Dendritic cell treated with granulocyte-macrophage colony-stimulating factor and Interleukin-4, amounts not matched to agents 40 ng/mL and 50 ng/mL, for 4 days (primary cell): Measurements from ENCODE around the gene ASIC2.

Source experiments
- H3K27ac Mint-ChIP-seq: one replicate; pipeline ENCODE4 v1.8.0; 2022; ENCODE audit warnings: mild to moderate bottlenecking, mixed read lengths
- H3K27me3 Mint-ChIP-seq: one replicate; pipeline ENCODE4 v1.8.0; 2022; ENCODE audit warnings: mild to moderate bottlenecking, mixed read lengths
- H3K36me3 Mint-ChIP-seq: one replicate; pipeline ENCODE4 v1.8.0; 2022; ENCODE audit warnings: low read depth, mixed read lengths
- H3K4me1 Mint-ChIP-seq: one replicate; pipeline ENCODE4 v1.8.0; 2022; ENCODE audit warnings: low read depth, mixed read lengths
- H3K4me3 Mint-ChIP-seq: one replicate; pipeline ENCODE4 v1.8.0; 2022; ENCODE audit warnings: mild to moderate bottlenecking, moderate library complexity, mixed read lengths
- H3K9me3 Mint-ChIP-seq: one replicate; pipeline ENCODE4 v1.8.0; 2022; ENCODE audit warnings: mixed read lengths
- intact Hi-C: fragments of 100-400 bp; cut with micrococcal nuclease; formaldehyde crosslinking; loops from one replicate; pipeline ENCODE4 v1.15.0; 2022

ASIC2 gene

DNA sequence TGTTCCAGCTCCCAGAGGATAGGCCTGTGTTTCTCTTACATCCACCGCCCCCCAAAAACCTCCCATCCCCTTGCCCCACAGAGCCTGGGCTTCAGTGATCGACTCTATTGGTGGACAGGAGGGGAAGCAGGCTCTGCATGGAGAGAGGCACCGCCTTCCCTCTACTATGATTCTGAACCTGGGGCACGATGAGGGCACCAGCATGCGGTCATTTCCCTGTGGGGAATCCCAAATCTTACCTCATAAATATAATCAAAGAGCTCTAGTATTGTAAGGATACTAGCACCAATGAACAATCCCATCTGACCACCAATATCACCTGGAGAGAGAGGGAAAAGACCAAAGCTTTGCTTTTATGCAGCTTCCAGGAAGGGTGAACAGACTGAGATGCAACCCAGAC, 275.7 kb downstream of the ASIC2 start:
- Mint-ChIP-seq H3K36me3 (no peaks in the 10 kb centered on the region), H3K27ac (no peak overlapping the region), H3K27me3 (no peaks in the 10 kb centered on the region), H3K9me3 (no peaks in the 10 kb centered on the region), H3K4me3 (no peak overlapping the region), H3K4me1 (no peaks in the 10 kb centered on the region)
- intact Hi-C loops = no loop called here

DNA sequence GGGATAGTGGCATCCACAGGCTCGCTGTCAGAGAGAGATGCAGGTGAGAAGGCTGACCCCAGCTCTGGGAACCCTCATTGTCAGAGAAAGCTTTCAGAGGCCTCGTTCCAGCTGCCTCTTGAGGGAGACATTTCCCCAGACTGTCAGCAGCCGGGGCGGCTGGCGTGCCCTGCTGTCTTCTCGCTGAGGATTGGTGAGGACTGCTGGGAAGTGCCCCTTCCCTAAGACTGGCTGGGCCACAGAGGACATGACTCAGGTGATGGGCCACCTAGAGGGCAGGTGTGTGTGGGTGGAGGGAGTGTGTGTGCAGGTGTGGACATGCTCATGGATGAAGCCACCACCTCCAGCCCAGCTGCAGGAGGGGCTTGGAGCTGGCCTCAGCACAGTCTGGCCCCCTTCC, 276.2 kb downstream of the ASIC2 start:
- intact Hi-C loops = no loop called here
- no peaks in the 10 kb centered on the region for H3K4me1 Mint-ChIP-seq
- no peaks in the 10 kb centered on the region for H3K27me3 Mint-ChIP-seq
- H3K27ac Mint-ChIP-seq = no peak overlapping the region
- H3K4me3 Mint-ChIP-seq = no peak overlapping the region
- H3K36me3 Mint-ChIP-seq = no peaks in the 10 kb centered on the region
- H3K9me3 Mint-ChIP-seq = no peaks in the 10 kb centered on the region

DNA sequence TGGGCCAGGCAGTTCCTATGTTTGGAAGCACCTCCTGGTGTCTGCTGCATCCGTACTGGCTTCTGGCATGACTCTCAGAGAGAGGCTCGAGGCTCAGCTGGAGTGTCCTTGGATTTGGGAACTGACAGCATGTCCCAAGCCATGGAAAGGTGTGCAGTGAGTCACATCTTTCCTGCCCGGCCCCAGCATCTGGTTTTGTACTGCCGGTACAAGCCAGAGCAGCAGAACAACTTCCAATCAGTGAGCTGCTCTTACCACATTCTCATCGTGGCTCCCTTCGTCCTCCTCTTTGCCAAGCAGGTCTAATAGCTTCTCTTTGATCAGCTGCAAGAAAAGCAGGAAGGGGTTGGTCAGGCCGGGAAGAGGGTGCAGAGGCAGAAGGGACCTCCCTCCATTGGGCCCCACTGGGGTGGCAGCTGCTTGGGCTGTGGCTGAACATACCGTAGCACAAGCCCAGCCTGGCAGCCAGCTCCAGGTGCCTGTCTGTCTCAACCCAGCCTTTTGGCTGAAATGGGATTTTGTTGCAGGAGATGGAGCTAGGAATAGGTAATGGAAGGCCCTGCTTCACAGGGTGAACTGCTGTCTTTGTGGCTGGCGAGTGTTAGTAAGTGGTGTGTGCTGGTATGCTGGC, 277.3 kb downstream of the ASIC2 start:
- no peaks in the 10 kb centered on the region for H3K9me3 Mint-ChIP-seq
- H3K27me3 Mint-ChIP-seq = no peaks in the 10 kb centered on the region
- H3K36me3 Mint-ChIP-seq = no peaks in the 10 kb centered on the region
- intact Hi-C loops = no loop called here
- no peak overlapping the region for H3K27ac Mint-ChIP-seq
- no peak overlapping the region for H3K4me3 Mint-ChIP-seq
- H3K4me1 Mint-ChIP-seq = no peaks in the 10 kb centered on the region

DNA sequence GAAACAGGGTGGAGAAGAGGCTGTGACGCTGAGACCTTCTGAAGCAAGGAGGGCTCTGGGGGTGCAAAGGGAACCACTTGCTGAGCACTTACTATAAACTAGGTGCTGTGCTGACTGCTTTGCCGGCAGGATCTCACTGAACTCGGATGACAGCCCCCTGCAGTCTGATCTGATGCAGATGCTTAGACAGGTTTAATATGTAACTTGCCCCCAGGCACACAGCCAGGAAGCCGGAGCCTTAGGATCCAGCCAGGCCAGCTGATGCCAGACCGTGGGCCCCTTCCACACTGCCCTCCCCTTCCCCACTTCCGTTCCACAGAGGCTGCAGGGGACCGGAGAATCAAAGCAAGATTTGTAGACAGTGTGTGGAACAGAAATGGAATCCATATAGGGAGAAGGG, 278.3 kb downstream of the ASIC2 start:
- Mint-ChIP-seq H3K36me3 (no peaks in the 10 kb centered on the region), H3K9me3 (no peaks in the 10 kb centered on the region), H3K27me3 (no peaks in the 10 kb centered on the region), H3K4me1 (no peaks in the 10 kb centered on the region), H3K27ac (no peak overlapping the region), H3K4me3 (no peak overlapping the region)
- intact Hi-C loops = no loop called here

DNA sequence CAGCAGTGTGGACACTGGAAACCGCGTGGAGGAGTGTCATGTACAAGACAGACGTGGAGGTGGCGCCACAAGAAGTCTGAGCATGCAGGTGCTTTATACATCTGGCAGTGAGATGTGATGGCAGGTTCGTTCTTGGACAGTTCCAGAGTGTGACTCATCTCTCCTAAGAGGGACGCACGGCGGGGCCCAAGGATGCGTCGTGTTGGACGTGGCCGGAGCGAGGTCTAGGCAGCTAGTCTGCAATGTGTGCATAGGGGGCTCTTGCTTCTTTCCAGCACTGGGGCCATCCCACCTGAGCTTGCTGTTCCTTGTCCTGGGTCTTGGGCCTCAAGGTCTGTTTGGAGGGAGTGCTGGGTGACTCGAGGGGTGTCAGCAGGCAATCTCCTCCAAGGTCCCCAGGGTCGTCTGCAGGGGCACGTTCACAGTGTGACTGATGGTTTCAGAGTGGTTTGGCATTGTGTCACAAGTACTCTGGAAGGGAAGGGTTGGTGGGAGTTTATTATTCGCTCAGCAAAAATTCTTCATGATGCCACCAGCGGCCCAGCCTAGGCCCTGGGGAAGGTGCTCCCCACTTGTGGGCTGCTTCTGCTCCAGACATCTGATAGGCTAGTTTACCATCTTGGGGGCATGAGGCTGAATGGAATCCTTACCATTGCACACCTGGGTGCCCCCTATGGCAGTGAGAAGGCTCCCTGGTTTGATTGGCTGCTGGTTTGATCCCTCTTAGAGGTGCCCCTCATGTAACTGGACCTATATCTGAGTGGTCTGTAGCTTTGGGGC, 279.3 kb downstream of the ASIC2 start:
- H3K4me3 Mint-ChIP-seq = no peak overlapping the region

DNA sequence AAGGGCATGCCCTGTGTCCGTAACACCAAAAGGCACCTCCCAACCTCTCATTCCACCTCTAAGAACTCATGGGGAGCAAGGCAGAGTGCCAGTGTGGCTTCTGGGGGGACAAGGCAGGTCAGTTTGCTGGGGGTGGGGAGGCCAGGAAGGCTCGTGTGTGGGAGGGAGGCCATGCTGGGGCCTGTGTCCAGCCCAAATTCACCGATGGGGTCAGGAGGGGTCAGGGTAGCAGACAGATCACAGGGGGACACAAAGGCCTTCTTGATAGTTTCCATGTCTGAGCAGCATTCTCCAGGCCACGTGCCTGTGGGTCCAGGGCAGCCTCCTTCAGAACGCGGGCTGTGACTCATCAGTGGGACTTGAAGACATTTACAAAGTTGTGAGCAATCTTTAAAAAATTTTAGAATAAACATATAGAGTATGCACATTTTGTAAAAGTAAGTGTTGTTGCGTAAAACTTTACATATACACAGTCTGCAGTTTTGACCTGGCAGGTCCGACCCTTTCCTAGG, 280.5 kb downstream of the ASIC2 start:
- H3K36me3 Mint-ChIP-seq = no peaks in the 10 kb centered on the region
- no peak overlapping the region for H3K27ac Mint-ChIP-seq
- no peaks in the 10 kb centered on the region for H3K27me3 Mint-ChIP-seq
- no peaks in the 10 kb centered on the region for H3K4me1 Mint-ChIP-seq
- intact Hi-C loops = no loop called here
- H3K4me3 Mint-ChIP-seq = no peak overlapping the region
- H3K9me3 Mint-ChIP-seq = no peaks in the 10 kb centered on the region

More for the DNA sequence above, 279.3 kb downstream of the ASIC2 start:
- intact Hi-C loops = no loop called here
- no peak overlapping the region for H3K27ac Mint-ChIP-seq
- H3K27me3 Mint-ChIP-seq = no peaks in the 10 kb centered on the region
- no peaks in the 10 kb centered on the region for H3K36me3 Mint-ChIP-seq
- H3K4me1 Mint-ChIP-seq = no peaks in the 10 kb centered on the region
- no peaks in the 10 kb centered on the region for H3K9me3 Mint-ChIP-seq

DNA sequence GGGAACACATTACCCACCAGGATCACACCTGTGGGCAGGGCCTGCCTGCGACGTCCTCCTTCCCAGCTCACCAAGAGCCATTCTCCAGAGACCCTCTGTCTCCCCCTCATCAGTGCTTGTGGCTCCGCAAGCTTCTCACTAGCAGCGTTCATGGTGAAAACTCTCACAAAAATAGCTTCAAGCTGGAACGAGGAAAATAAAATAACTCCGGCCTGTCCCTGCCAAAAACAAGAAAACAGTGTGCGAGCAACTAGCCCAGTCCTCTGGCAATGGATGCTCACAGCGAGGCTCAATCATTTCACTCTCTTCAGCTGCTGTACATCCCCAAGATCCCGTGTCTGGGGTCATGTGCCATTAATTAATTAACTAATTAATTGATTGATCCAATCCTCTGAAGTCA, 283.5 kb downstream of the ASIC2 start:
- no peaks in the 10 kb centered on the region for H3K4me1 Mint-ChIP-seq
- H3K27me3 Mint-ChIP-seq = peaks cover 2% of the 10 kb centered on the region
- intact Hi-C loops = no loop called here
- H3K4me3 Mint-ChIP-seq = no peak overlapping the region
- no peaks in the 10 kb centered on the region for H3K36me3 Mint-ChIP-seq
- no peaks in the 10 kb centered on the region for H3K9me3 Mint-ChIP-seq
- no peak overlapping the region for H3K27ac Mint-ChIP-seq

DNA sequence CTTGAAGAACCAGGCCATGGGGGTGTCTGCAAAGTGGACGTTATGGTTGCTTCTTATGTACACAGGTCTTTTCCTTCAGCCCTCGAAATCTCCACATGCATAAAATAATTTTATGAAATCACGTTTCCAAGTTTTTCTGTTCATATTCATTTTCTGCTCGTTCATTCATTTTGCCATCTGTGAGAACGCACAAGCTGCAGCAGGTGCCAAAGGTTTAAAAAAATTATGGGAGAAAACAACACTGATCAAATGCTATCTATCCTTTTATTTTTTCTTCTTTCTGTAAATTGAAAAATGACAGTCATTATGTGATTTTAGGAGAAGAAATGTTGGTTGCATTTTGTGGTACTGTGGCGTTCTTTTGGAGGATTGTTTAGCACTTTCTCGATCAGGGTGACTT, 285.9 kb downstream of the ASIC2 start:
- no peaks in the 10 kb centered on the region for H3K9me3 Mint-ChIP-seq
- no peaks in the 10 kb centered on the region for H3K36me3 Mint-ChIP-seq
- peaks cover 2% of the 10 kb centered on the region for H3K27me3 Mint-ChIP-seq
- no peaks in the 10 kb centered on the region for H3K4me1 Mint-ChIP-seq
- H3K4me3 Mint-ChIP-seq = no peak overlapping the region
- intact Hi-C loops = no loop called here
- H3K27ac Mint-ChIP-seq = no peak overlapping the region

DNA sequence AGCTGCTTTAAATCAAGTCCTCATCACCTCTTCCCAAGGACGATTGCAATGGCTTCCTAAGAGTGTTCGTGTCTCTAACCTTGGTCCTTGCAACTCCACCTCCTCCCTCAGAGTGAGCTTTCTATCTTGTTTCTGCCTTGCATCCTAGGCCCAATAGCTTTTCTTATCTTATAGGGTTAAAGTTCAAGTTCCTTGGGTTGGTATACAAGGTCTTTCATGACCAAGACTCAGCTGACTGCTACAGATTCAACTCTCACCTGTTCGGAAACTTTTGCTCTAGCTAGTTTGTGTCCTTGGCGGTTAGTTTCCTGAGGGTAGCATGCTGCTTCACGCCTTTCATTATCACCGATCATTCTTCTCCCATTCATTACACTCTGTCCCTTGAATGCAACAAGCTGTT, 290.8 kb downstream of the ASIC2 start:
- peaks cover 7% of the 10 kb centered on the region for H3K4me1 Mint-ChIP-seq
- H3K27me3 Mint-ChIP-seq = peaks cover 12% of the 10 kb centered on the region
- H3K27ac Mint-ChIP-seq = no peak overlapping the region
- no peak overlapping the region for H3K4me3 Mint-ChIP-seq
- H3K9me3 Mint-ChIP-seq = no peaks in the 10 kb centered on the region
- intact Hi-C loops = no loop called here
- H3K36me3 Mint-ChIP-seq = no peaks in the 10 kb centered on the region

DNA sequence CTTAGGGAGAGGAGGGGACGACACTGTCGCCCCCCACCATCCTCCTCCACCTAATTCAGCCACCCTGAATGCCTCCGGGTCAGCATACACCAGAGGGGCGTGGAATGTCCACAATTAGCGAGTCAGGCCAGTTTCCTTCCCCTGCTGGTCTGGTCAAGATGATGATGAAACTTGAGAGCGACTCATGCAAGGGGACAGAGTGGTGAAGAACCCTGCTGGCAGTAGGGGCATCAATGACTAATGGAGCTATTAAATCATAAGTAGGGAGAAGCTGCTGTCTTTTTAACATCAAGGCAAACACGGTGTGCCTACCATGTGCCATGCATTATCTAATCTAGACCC, 294.2 kb downstream of the ASIC2 start:
- intact Hi-C loops = loop anchor here (2.0 kb wide), 1 partner anchor 218 kb away; no protein-coding TSS in a partner anchor
- Mint-ChIP-seq H3K27me3 (peaks cover 10% of the 10 kb centered on the region), H3K4me1 (peaks cover 7% of the 10 kb centered on the region), H3K9me3 (no peaks in the 10 kb centered on the region), H3K27ac (no peak overlapping the region), H3K36me3 (no peaks in the 10 kb centered on the region), H3K4me3 (no peak overlapping the region)

DNA sequence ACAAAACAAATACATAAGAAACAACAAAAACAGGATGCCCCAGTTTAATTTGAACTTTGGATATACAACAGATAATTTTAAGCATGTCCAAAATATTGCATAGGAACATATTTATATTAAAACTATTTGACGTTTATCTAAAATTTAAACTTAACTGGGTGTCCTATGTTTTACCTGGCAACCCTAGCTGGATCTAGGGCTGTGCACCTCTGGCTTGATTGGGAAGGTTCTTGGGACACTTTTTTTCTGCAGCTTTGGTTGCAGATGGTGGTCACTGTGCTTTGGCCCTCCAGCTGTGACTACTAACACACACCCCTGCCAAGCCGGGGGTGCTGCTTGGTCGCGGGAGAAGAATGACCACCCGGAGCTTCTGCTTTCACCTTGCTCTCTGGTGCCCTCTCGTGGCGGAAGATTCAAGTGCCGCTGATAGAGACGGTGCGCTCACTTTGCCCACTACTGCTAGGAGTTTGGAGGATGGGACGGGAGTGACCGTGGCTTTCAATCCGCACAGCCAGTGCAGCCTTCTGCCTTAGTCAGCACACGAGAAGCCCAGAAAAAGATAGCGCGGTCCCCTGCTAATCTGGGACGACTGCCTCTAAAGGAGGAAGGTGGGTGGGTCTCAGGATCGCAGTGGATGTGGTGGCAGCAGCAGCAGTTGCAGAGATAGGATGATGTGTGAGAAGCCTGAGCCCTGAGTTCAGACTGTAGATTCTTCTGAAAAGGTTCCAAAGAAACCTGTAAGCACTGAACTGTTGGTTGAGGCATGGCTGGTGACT, 294.8 kb downstream of the ASIC2 start:
- Mint-ChIP-seq H3K36me3 (no peaks in the 10 kb centered on the region), H3K27me3 (peaks cover 10% of the 10 kb centered on the region), H3K4me1 (peaks cover 7% of the 10 kb centered on the region), H3K27ac (no peak overlapping the region), H3K4me3 (no peak overlapping the region), H3K9me3 (no peaks in the 10 kb centered on the region)
- intact Hi-C loops = loop anchor here (2.0 kb wide), 1 partner anchor 217 kb away; no protein-coding TSS in a partner anchor

DNA sequence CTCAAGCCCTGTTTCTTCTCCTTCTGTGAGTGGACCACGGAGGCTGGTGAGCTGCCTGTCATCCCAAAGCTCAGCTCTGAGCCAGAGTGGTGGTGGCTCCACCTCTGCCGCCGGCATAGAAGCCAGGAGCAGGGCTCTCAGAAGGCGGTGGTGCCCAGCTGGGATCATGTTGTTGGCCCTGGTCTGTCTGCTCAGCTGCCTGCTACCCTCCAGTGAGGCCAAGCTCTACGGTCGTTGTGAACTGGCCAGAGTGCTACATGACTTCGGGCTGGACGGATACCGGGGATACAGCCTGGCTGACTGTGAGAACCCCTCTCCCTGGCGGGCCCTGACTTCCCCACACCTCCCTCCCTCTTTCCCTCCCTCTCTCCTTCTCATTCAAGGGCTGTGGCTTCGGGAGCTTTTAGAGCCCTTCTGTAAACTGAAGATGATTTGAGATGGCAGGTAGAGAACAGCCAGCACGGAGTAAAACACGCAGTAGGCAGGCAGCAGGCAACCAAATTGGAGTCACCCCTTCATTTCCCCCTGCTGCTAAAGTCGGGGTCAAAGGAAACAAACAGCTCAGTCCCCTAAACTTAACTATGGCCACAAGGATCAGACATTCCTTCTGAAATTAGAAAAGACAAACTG, 297.6 kb downstream of the ASIC2 start:
- H3K36me3 Mint-ChIP-seq = no peaks in the 10 kb centered on the region
- H3K9me3 Mint-ChIP-seq = no peaks in the 10 kb centered on the region
- intact Hi-C loops = no loop called here
- H3K27ac Mint-ChIP-seq = no peak overlapping the region
- H3K27me3 Mint-ChIP-seq = peaks cover 10% of the 10 kb centered on the region
- peaks cover 7% of the 10 kb centered on the region for H3K4me1 Mint-ChIP-seq
- H3K4me3 Mint-ChIP-seq = no peak overlapping the region

DNA sequence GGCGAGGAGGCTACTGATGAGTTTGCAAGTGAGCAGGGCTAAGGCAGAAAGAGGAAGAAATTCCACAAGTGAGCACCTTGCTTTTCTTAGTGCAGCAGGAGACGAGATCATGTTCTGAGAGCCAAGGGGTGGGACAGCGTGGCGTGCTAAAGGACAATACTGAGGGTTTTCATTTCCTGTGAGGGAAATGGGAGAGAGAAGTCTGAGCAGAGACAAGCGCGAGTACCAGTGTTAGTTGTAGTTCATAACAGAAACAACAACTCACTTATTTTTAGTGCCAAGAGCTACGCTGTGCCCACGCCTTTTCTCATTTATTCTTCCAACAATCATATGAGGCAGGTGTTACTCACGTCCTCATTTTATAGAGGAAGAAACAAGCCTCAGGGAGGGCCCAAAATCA, 299.1 kb downstream of the ASIC2 start:
- peaks cover 7% of the 10 kb centered on the region for H3K4me1 Mint-ChIP-seq
- no peak overlapping the region for H3K4me3 Mint-ChIP-seq
- H3K36me3 Mint-ChIP-seq = no peaks in the 10 kb centered on the region
- intact Hi-C loops = no loop called here
- peaks cover 6% of the 10 kb centered on the region for H3K27me3 Mint-ChIP-seq
- H3K9me3 Mint-ChIP-seq = peaks cover 4% of the 10 kb centered on the region
- no peak overlapping the region for H3K27ac Mint-ChIP-seq
